C4-2B (cell line): Measurements from ENCODE around the gene OR7C1.

Experiments used
- H3K27ac ChIP-seq: fragments of 450-650 bp; 2 replicates; pipeline ENCODE4 v1.5.1; 2017
- ZFX ChIP-seq: fragments of 450-650 bp; IDR thresholded peaks from 2 replicates; pipeline ENCODE4 v1.6.1; 2017
- TF ChIP-seq, protein P1 (sequence below): fragments of 450-650 bp; conservative IDR thresholded peaks from 2 replicates; pipeline ENCODE4 v1.5.1; 2017; ENCODE audit warnings: mild to moderate bottlenecking

The OR7C1 gene

DNA sequence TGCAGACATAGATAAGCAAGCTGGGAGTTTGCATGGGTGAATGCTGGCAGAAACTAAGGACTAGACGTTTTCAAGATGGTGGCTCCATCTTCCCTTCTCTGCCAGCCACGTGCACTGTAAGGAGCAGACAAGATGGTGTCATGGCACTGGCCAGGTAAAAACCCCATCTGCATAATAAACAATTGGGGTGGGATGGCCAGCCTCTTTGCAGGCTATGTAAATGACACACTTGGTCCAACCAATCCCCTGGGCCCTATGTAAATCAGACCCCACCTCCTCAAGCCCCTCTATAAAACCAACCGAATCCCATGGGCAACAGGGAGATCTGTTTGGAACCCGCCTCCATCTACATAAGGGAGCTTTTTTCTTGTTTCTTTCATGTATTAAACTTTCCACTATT is 2.4 kb upstream of the OR7C1 start:
- TF ChIP-seq, protein P1, sequence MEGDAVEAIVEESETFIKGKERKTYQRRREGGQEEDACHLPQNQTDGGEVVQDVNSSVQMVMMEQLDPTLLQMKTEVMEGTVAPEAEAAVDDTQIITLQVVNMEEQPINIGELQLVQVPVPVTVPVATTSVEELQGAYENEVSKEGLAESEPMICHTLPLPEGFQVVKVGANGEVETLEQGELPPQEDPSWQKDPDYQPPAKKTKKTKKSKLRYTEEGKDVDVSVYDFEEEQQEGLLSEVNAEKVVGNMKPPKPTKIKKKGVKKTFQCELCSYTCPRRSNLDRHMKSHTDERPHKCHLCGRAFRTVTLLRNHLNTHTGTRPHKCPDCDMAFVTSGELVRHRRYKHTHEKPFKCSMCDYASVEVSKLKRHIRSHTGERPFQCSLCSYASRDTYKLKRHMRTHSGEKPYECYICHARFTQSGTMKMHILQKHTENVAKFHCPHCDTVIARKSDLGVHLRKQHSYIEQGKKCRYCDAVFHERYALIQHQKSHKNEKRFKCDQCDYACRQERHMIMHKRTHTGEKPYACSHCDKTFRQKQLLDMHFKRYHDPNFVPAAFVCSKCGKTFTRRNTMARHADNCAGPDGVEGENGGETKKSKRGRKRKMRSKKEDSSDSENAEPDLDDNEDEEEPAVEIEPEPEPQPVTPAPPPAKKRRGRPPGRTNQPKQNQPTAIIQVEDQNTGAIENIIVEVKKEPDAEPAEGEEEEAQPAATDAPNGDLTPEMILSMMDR: no peak
- TF ChIP-seq ZFX: no peak

DNA sequence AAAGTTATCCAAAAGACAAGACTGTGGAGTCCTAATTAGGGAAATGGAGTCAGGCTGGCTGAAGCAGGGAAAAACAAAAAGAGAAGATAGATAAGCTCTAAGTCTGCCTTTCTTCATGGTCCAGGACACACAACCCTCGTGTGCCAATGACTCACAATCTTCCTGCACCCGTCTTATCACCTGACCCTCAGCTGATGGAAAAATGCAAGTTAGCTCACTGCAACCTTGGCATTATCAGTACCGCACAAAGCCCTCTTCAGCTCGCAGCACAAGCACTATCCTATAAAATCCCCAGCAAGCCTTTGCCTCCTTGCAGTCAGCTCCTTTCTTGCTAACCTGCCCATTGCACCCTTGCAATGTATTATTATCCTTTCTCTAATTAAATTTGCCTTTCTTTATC is 4.3 kb downstream of the OR7C1 start:
- H3K27ac ChIP-seq: no peak overlapping the region
- no peak for TF ChIP-seq ZFX
- TF ChIP-seq, protein P1: no peak

More for the DNA sequence above, 2.4 kb upstream of the OR7C1 start:
- H3K27ac ChIP-seq: no peak overlapping the region

DNA sequence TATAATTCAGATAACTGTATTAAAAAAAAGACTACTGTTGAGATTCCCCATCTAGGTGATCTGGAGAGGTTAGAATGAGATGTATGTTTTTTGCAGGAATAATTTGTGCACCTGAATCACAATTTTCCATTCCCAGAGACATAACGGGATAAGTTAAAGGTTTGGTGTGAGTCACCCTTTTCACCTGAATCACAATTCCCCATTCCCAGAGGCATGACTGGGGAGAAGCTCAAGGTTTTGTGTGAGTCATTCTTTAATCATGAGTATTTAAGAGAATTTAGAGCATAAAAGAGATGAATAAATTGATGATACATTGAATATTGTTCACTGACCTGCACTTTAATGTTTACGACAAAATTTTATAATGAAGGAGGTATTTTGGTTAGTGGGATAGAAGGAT is 9.0 kb downstream of the OR7C1 start:
- TF ChIP-seq, protein P1: no peak
- TF ChIP-seq ZFX: no peak
- H3K27ac ChIP-seq: no peak overlapping the region

DNA sequence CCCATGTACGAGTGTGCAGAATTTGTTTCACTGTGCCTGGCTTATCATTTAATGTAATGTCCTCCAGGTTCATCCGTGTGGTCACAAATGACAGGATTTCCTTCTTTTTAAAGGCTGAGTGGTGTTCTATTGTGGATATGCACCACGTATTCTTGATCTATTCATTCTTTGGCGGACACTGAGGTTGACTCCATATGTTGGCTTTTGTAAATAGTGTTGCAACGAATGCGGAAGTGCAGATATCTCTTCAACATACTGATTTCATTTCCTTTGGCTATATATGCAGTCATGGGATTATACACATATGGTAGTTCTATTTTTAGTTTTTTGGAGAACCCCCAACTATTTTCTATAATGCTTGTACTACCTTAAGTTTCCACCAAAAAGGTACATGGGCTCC is 13.0 kb downstream of the OR7C1 start:
- TF ChIP-seq, protein P1: no peak
- TF ChIP-seq ZFX: no peak
- H3K27ac ChIP-seq: no peak overlapping the region

DNA sequence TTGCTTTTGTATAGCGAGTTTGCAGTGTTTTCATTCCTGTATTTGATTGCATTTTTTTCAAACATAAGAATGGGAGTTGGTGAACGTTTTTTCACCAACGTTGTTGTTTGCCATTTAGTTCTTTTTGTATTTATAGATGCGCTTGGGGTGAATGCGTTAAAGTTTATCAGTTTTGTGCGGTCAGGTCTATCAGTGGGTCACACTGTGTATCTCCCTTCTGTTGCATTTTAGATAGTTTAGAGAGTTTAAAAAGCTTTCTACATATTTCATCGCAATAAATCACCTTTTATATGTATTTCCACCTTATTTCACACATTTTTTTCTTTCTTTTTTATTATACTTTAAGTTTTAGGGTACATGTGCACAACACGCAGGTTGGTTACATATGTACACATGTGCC is 16.4 kb downstream of the OR7C1 start:
- TF ChIP-seq, protein P1: no peak
- TF ChIP-seq ZFX: no peak
- no peak overlapping the region for H3K27ac ChIP-seq

DNA sequence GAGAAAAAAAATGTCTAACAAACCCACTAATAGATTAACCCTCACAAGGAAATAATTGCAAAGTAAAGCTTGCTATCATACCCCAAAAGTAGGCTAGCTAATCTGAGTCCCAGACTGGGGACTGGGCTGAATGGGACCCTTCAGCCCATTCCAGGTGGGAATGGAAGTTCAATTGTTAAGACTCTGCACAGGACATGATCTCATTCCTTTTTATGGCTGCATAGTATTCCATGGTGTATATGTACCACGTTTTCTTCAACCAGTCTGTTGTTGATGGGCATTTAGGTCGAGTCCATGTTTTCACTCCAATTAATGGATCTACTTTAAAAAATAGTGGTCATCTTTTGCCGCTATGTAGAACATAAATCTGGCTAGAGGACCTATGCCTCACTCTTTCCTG is 17.9 kb downstream of the OR7C1 start:
- TF ChIP-seq, protein P1: no peak
- no peak overlapping the region for H3K27ac ChIP-seq

DNA sequence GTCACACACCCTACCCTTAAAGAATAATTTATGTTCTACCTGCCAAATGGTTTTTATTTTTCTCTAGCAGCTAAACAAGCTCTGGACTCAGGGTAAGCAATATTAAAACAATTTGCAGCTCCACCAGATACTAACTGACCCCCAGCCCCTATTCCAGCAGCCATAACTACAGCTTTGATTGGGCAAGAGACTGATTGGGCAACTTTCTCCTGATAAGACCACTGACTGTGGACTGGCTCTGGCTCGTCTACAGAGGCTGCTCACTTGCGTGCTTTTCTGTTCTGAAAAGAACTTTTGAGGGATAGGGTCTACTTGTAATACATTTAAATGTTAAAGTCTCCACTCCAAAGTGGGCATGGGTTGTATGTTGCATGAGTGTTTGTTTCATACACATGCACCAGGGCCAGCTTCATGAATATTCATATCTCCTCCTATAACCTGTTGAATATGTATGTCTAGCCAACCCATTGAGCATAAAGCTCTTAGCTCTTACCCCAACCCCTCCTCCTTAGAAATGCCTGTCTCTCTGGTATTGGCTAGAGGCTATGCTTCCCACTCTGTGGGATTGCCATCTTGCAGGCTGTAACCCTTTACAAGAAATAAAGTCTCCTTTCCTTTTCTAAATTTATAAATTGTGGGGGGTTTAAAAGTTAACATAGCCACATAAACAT is 19.9 kb downstream of the OR7C1 start:
- TF ChIP-seq ZFX: no peak
- TF ChIP-seq, protein P1: no peak

More for the DNA sequence above, 19.9 kb downstream of the OR7C1 start:
- H3K27ac ChIP-seq: no peak overlapping the region
